OCI-LY3 (cell line): ENCODE measurements around the gene GRM8.
A peak's percentile ranks its signal among the peaks of the same experiment; 100 is the strongest.

Experiments used
- CTCF ChIP-seq: fragments of 200-600, 300-600 bp; sonication (generic); IDR thresholded peaks from 2 replicates; pipeline ENCODE4 v1.5.1; 2014; ENCODE audit warnings: antibody characterized with exemption, low read length, low read depth
- EZH2phosphoT487 ChIP-seq: fragments of 200-600 bp; shearing (Covaris generic); IDR thresholded peaks from 2 replicates; pipeline ENCODE4 v1.6.1; 2018; ENCODE audit warnings: antibody characterized with exemption, mixed run types, low read depth

- TF ChIP-seq CTCF (peak; percentile 13; the same call in 1 of the 2 replicates), EZH2phosphoT487 (no peak)
Measured at GRCh38 chr7:127150543-127150942, 102.2 kb downstream of the GRM8 start.
